Stimulated activated CD8-positive, alpha-beta memory T cell treated with anti-CD3 and anti-CD28 coated beads, Interleukin-2, amount 100 ng/mL, for 48 hours (primary cell): Measurements from ENCODE around the gene SLC16A9.
"Not testable (repeated sequence)": the region's sequence is repeated elsewhere in the genome, so short reads cannot be mapped to it uniquely, and the experiment has no call there.

ENCODE experiments used
- DNase-seq, 2 donors: peaks; one replicate each; pipeline ENCODE4 v3.0.0-alpha.2; 2020; ENCODE audit warnings: low read depth in 2 of 2

SLC16A9 gene

GRCh38 chr10:59709395-59710125 lies at the start of gene SLC16A9:
SLC16A9 (minus strand) TSS chr10:59709850; CDS start chr10:59684291, 25,559 bp downstream.
- DNase-seq = peak; percentile 23 to 29

GRCh38 chr10:59757966-59758365 lies 48.3 kb upstream of the SLC16A9 start:
- DNase-seq = no peak

DNA sequence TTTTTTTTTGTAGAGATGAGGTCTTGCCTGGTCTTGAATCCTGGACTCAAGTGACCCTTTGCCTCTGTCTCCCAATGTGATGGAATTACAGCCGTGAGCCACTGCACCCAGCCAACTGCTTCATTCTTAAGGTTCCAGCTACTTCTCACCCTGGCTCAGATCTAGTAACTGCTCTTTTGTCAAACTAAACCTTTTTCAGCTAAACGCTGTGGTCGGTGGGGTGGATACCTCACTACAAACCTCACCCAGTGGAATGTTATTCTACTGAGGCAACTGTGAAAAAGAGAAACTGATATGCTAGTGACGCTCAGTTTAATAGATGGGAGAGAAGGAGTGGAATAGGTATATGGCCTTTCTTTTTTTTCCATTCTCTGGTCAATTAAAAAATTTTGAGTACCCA lies 45.3 kb upstream of the SLC16A9 start:
- no peak for DNase-seq

GRCh38 chr10:59753267-59753666 lies 43.6 kb upstream of the SLC16A9 start, which contains the start of gene MRLN:
MRLN (minus strand) TSS chr10:59753455.
- DNase-seq = no peak

GRCh38 chr10:59752278-59752940 lies 42.8 kb upstream of the SLC16A9 start:
- DNase-seq = no peak

- DNase-seq = no peak
These were observed 40.7 kb upstream of the SLC16A9 start for GRCh38 chr10:59750155-59750945.

- no peak for DNase-seq
These were observed 39.2 kb upstream of the SLC16A9 start for GRCh38 chr10:59748834-59749233.

GRCh38 chr10:59745163-59745650 lies 35.6 kb upstream of the SLC16A9 start:
- DNase-seq = no peak

- not testable (repeated sequence) for DNase-seq
These were observed 35.1 kb upstream of the SLC16A9 start for GRCh38 chr10:59744762-59745161.

DNA sequence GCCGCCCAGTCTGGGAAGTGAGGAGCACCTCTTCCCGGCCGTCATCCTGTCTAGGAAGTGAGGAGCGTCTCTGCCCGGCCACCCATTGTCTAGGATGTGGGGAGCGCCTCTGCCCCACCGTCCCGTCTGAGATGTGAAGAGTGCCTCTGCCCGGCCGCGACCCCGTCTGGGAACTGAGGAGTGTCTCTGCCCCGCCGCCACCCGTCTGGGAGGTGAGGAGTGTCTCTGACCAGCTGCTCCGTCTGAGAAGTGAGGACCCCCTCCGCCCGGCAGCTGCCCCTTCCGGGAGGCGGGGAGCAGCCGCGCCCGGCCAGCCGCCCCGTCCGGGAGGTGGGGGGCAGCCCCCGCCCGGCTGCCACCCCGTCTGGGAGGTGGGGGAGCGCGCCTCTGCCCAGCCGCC lies 34.5 kb upstream of the SLC16A9 start:
- not testable (repeated sequence) for DNase-seq

DNA sequence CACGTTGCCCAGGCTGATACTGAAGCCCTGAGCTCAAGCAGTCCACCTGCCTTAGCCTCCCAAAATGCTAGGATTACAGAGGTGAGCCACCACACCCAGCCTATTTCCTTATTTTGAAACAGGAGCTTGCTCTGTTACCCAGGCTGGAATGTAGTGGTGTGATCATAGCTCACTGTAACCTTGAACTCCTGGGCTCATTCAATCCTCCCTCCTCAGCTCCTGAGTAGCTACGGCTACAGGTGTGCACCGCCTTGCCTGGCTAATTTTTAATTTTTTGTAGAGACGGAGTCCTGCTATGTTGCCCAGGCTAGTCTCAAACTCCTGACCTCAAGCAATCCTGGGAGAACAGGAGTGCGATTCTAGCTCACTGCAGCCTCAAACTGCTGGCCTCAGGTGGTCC lies 31.9 kb upstream of the SLC16A9 start:
- DNase-seq = no peak

GRCh38 chr10:59741048-59741447 lies 31.4 kb upstream of the SLC16A9 start:
- DNase-seq = no peak

DNA sequence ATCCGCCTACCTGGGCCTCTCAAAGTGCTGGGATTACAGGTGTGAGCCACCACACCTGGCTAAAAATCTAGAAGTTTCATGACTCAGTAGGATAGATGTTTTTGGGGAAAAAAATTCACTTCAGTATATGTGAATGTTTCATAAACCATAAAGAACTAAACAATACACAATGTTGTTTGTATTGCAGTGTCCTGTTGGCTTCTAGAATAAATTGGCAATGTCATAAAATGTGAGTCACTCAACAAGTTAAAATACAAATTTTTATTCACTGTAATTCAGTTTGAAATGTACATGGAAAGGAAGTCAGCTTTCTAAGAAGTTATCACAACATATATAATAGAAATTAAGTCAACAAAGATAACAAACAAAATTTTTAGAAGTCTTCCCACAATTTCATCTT lies 27.1 kb upstream of the SLC16A9 start:
- DNase-seq = no peak

GRCh38 chr10:59735296-59735695 lies 25.6 kb upstream of the SLC16A9 start:
- no peak for DNase-seq

DNA sequence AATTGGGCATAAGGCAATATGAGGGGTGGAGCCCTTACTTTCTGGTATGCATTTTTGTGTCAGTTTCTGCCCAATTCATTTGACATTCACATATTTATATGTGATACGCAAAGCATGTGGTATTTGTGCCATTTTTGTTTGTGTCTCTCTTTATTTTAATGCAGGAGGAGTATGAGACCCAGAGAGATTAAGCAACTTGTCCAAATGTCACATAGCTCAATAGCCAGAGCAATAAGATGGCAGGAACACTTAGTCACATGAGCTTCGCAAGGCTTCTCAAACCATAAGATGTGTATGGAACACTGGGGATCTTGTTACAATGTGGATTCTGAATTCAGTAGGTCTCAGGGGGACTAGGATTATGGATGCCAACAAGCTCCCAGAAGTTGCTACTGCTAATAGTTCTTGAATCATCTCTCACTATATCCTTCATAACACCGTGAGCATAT lies 24.4 kb upstream of the SLC16A9 start:
- DNase-seq = no peak

DNA sequence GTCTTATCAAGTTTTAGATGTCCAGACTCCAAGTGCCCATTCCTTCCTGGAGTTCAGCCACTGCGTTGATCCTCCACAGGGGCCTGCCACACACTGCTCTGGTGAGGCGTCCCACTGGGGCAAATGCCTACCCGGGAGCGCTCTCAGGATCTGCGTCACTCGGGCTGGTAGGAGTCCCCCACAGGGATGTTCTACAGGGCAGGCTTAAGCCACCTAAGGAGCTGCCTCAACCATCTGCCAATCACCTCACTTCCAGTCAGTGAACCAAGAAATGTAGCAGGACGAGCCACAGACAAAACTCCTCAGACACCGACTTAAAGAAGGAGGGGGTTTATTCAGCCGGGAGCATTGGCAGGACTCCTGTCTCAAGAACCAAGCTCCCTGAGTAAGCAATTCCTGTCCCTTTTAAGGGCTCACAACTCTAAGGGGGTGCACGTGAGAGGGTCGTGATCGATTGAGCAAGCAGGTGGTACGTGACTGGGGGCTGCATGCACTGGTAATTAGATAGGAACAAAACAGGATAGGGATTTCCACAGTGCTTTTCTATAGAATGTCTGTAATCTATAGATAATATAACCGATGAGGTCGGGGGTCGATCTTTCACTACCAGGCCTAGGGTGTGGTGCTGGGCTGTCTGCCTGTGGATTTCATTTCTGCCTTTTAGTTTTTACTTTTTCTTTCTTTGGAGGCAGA lies 23.8 kb upstream of the SLC16A9 start:
- DNase-seq = not testable (repeated sequence)

GRCh38 chr10:59732849-59733248 lies 23.2 kb upstream of the SLC16A9 start:
- DNase-seq = not testable (repeated sequence)

DNA sequence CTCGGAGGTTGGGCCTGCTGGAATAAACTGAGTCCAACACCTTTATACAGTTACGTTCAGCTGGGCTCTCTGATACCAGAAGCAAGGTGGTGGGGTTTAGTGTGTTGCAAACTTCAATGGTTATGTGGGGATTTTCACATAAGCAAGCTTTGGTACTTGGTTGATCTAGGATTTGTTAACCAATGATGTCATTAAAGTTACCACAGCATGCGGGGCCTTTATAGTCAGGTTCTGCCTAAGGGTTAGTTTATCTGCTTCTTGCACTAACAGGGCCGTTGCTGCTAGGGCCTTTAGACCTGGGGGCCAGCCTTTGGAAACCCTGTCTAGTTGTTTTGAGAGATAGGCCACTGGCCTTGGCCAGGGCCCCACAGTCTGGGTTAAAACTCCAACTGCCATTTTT lies 19.5 kb upstream of the SLC16A9 start:
- DNase-seq = not testable (repeated sequence)

DNA sequence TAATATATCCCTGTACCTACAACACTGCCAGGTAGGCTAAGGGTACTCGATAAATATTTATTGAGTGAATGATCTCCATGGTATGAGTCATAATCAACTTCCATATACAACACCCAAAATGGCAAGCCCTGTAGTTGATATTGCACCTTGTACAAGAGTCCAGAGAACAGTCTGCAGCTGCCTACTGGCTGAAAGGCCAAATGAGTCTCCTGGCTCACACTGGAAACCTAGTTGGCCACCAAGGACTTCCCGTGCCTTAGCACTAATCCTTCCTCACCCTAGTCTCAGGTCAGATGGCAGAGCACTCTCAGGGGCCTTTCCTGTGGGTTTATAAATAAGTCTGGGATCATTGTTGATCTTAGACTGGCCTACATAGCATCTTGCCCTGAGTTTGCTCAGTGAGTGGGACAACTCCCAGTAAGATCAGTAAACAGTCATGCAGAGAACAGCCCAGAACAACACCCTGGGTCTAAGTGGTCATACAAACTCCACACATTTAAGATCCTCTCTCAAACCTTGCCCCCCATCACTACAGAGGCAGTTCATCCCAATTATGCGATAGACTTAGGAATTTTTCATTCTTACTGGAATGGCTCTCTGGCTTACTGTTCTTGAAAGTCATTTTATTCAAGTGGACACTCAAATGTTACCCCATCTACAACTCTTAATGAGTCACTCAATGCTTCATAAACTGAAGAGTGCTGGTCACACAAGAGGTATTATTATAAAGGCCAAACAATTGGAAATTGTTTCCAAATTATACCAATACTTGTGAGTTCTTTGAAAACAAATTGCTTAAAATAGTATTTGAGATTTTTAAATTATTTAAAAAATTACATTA lies 14.7 kb upstream of the SLC16A9 start:
- no peak for DNase-seq

GRCh38 chr10:59720377-59720776 lies 10.7 kb upstream of the SLC16A9 start:
- DNase-seq = no peak

GRCh38 chr10:59719374-59719773 lies 9.7 kb upstream of the SLC16A9 start:
- DNase-seq = no peak
